Coronary artery (tissue), 2 donors: ENCODE measurements around the gene PTPRD.

Experiments used
- DNase-seq: peaks from one replicate; pipeline ENCODE4 v3.0.0-alpha.2; 2017; ENCODE audit warnings: low spot score
- H3K27ac ChIP-seq, 2 donors: fragments of 200-600 bp; sonication (generic); one replicate each; pipeline ENCODE4 v1.5.1; 2016 to 2019
- H3K4me3 ChIP-seq: fragments of 200-600 bp; sonication (generic); 2 replicates; pipeline ENCODE4 v1.5.1; 2016; ENCODE audit warnings: mild to moderate bottlenecking, moderate library complexity
- TF ChIP-seq, protein P1 (sequence below): fragments of 200-600 bp; sonication (generic); IDR thresholded peaks from one replicate; pipeline ENCODE4 v1.5.1; 2019; ENCODE audit warnings: antibody characterized with exemption

Gene PTPRD

DNA sequence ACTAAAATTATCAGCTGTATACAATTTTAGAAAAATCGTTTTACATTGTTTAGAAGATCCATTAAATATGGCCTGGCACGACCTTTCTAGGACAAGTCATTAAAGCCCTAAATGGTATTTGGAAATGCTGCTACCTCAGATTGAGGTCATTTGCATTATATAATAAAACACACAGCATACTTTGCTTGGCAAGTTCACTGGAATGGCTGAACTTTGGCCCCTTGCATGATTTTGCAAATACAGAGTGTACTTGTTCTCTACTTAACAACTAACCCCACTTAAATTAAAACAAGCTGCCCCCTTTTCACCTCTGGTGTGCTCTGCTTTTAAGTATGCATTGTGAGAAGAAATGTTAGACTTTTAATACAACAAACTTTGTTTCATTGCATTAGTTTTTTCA lies 860.1 kb downstream of the PTPRD start:
- no peak for DNase-seq
- TF ChIP-seq, protein P1, sequence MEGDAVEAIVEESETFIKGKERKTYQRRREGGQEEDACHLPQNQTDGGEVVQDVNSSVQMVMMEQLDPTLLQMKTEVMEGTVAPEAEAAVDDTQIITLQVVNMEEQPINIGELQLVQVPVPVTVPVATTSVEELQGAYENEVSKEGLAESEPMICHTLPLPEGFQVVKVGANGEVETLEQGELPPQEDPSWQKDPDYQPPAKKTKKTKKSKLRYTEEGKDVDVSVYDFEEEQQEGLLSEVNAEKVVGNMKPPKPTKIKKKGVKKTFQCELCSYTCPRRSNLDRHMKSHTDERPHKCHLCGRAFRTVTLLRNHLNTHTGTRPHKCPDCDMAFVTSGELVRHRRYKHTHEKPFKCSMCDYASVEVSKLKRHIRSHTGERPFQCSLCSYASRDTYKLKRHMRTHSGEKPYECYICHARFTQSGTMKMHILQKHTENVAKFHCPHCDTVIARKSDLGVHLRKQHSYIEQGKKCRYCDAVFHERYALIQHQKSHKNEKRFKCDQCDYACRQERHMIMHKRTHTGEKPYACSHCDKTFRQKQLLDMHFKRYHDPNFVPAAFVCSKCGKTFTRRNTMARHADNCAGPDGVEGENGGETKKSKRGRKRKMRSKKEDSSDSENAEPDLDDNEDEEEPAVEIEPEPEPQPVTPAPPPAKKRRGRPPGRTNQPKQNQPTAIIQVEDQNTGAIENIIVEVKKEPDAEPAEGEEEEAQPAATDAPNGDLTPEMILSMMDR: no peak
- no peak overlapping the region for H3K4me3 ChIP-seq
- H3K27ac ChIP-seq: peak overlapping the region; percentile 15 to 38

DNA sequence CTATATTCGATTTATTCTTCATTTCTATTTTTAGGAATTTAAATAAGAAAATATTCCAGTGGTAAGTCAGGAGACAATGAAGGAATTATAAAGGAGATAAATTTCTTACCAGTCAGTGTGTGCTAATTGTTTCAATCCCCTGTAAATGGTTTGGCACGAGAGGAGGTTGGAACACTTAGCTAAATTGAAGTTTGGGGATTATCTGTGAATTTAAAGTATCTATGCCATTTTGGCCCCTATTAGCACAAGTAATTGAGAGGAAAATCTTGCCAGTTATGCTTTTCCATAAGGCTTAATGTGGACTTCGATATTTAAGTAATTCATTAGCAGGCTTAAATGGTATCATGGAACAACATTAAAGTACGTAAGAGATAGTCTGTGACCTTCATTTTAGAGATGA lies 860.8 kb downstream of the PTPRD start:
- H3K4me3 ChIP-seq: no peak overlapping the region
- no peak for DNase-seq
- TF ChIP-seq, protein P1: no peak
- no peak overlapping the region for H3K27ac ChIP-seq

DNA sequence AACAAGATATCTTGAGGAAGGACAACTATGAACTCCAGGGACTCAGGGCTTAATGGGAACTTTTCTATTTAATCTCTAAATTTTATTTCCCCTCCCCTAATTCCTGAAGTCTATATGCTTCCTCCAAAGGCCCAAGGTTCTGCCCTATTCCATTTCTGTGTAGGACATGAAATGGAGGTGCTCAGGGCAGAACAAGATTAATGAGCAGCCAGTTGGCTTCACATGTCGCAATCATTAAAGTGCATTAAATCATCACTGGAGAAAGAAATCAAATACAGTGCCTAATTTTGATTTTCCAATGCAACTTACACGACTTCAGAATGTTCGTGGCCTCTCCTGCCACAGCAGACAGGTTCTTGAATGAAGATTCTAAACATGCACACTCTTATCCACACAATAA lies 862.1 kb downstream of the PTPRD start:
- DNase-seq: no peak
- TF ChIP-seq, protein P1: no peak
- Histone ChIP-seq H3K27ac (no peak overlapping the region), H3K4me3 (no peak overlapping the region)

DNA sequence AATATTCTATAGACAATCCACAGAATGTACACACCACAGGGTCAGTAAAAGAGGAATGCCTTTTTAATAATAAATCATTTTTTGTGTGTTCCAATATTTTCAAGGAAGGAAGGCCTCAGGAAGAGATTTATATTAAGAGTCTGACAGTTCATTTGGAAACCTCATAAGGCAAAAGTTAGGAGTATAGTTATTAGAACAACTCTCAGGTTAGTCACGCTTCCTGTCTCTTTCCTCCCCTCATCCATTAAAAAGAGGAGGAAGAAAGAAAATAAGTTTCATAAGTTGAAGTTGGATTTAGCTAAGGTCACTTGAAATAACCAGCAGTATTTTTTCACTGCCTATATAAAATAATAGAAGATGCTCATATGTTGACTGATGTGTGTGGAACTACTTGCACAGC lies 863.2 kb downstream of the PTPRD start:
- no peak overlapping the region for H3K27ac ChIP-seq
- H3K4me3 ChIP-seq: no peak overlapping the region
- TF ChIP-seq, protein P1: no peak
- DNase-seq: no peak

DNA sequence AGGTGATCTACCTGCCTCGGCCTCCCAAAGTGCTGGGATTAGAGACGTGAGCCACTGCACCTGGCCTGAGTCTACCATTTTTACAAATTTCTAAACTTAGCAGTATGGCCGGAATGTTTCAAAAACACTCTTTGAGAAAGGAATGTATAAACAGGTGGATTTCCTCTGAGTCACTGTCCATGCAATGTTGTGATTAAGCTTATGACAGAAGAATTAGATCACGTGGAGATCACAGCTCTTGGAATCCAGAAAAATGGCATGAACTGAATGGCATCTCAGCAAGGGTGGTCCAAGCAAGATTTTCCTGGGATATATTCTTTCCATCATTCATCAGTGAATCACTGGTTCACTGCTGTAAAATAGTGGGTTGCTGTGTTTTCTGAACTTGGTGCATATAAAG lies 865.0 kb downstream of the PTPRD start:
- DNase-seq: no peak
- Histone ChIP-seq H3K27ac (no peak overlapping the region), H3K4me3 (no peak overlapping the region)
- TF ChIP-seq, protein P1: no peak

DNA sequence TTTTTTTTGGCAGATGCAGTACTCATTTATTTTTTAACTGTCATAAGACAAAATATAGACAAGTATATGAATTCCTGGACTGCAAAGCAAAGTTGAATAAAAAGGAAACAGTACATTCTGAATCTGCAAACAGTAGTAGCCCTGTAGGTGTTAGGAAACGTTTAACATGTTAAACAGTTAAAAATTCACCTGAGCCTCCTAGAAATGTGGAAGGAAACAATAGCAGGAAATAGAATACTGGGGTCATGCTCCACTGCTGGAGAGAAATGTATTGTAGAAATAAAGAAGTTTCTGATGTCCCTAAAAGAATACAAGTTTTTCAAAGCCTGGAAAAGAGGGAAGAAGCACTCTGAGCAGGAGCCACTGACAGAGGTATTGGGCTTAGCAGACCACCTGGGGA lies 866.0 kb downstream of the PTPRD start:
- TF ChIP-seq, protein P1: no peak
- DNase-seq: no peak
- H3K4me3 ChIP-seq: no peak overlapping the region
- no peak overlapping the region for H3K27ac ChIP-seq

DNA sequence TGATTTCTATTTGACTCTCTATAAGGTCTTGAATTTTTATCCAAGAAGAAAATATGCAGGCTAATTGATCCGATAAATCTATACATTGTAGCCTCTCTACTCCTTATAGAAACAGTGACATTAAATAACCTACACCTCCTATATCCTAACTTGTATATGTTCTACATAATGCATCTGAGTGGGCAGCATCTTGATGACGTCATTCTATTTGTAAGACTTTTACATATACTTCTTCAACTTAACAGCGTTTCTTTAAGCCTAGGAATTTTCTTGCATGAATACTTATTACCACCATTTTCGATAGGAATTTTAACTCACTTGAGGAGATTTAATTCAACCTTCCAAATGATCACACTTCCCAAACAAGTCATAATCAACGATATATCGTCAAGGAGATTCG lies 869.0 kb downstream of the PTPRD start:
- TF ChIP-seq, protein P1: no peak
- DNase-seq: no peak
- Histone ChIP-seq H3K27ac (no peak overlapping the region), H3K4me3 (no peak overlapping the region)
